ENCODE results near the gene EVA1A.

DNA sequence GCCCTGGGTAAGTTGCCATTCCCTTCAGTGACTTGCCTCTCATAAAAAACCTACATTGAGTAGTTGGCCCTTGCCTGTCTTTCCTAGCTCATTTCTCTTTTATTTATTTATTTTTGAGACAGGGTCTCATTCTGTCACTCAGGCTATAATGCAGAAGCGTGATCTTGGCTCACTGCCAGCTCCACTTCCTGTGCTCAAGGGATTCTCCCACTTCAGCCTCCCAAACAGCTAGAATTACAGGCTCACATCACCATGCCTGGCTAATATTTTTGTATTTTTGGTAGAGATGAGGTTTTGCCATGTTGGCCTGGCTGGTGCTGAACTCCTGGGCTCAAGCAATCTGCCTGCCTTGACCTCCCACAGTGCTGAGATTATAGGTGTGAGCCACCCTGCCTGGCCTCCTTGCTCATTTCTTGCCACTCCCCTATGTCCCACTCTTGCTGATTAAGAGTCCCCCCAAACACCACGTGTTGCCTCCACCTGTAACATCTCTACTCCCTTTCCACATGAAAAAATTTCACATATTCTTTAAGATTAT lies 12.6 kb downstream of the EVA1A start:
- no peak for TF ChIP-seq YY1 (IDR thresholded peaks at IDR 0.05; ENCODE audit: insufficient read depth, insufficient read length)
- TF ChIP-seq ZNF274 (IDR thresholded peaks at IDR 0.05; ENCODE audit: low read depth, low read length): no peak
- no peak for TF ChIP-seq SUZ12 (IDR thresholded peaks at IDR 0.05; ENCODE audit: extremely low read depth, insufficient read depth, insufficient read length)

Measured in NT2/D1 (cell line).